Endothelial cell of umbilical vein (primary cell): ENCODE results near the gene FAM53B. TPM values are rescaled to one million over a fixed set of nuclear protein-coding genes. Genes with fewer than 3 reads are reported as not detected.

ENCODE experiments used
- BruUV-seq: library from RNA; stranded (reverse); fragments of 400-500 nt; replicated peaks from 2 replicates; lab custom pipeline; 2021; lab: Mats Ljungman, UMichigan
- CTCF ChIA-PET: fragments of 300-600, 350-600 bp; sonication (Branson Sonifier 250); formaldehyde crosslinking; loops from one replicate; lab custom pipeline; 2021; ENCODE audit warnings: antibody characterized with exemption, inconsistent platforms; lab: Charles Lee
- POLR2A ChIA-PET: fragments of 300-600, 350-600 bp; sonication (Branson Sonifier 250); formaldehyde crosslinking; loops from one replicate; lab custom pipeline; 2021; ENCODE audit warnings: antibody characterized with exemption, inconsistent platforms; lab: Charles Lee
- DNase-seq: peaks from one replicate; pipeline ENCODE4 v3.0.0-alpha.2; 2011; ENCODE audit warnings: low read depth, low spot score
- FAIRE-seq: peaks from 2 replicates; lab custom pipeline; 2011; peaks lifted over from hg19 to GRCh38; lab: Jason Lieb, UNC
- H2AFZ ChIP-seq: 2 replicates; pipeline ENCODE4 v1.6.0; 2012; ENCODE audit warnings: low read depth, low read length, control low read depth, inconsistent platforms
- H3K27ac ChIP-seq: 2 replicates; pipeline ENCODE4 v1.5.1; 2011; ENCODE audit warnings: low read depth, mild to moderate bottlenecking, control low read depth, low read length, moderate library complexity; ENCODE audit not compliant: insufficient read depth
- H3K27me3 ChIP-seq, 2 experiments: 2 replicates each; pipeline versions ENCODE4 v1.6.0 to v1.6.1; 2011; ENCODE audit warnings: low read length in 2 of 2, mixed read lengths in 1 of 2; ENCODE audit not compliant: control insufficient read depth in 2 of 2, insufficient read depth in 2 of 2
- H3K36me3 ChIP-seq, 2 experiments: 2 replicates in 1 of 2; 3 replicates in 1 of 2; pipeline ENCODE4 v1.5.1; 2011; ENCODE audit warnings: low read length in 2 of 2, mild to moderate bottlenecking in 1 of 2, moderate library complexity in 1 of 2; ENCODE audit not compliant: control insufficient read depth in 2 of 2, insufficient read depth in 2 of 2; ENCODE audit errors: extremely low read depth in 1 of 2
- H3K4me1 ChIP-seq: 3 replicates; pipeline ENCODE4 v1.5.1; 2011; ENCODE audit warnings: mild to moderate bottlenecking, low read length; ENCODE audit not compliant: control insufficient read depth, insufficient read depth; ENCODE audit errors: extremely low read depth
- H3K4me2 ChIP-seq: 2 replicates; pipeline ENCODE4 v1.6.1; 2011; ENCODE audit warnings: low read length, control low read depth, mixed read lengths; ENCODE audit not compliant: insufficient read depth
- H3K4me3 ChIP-seq, 3 experiments: fragments of 200-600 bp in 1 of 3; sonication (generic), shearing (Covaris generic) in 1 of 3; replicated peaks in 1 of 3; 2 replicates each; pipeline ENCODE4 v1.5.1; 2011 to 2016; ENCODE audit warnings: control low read depth in 3 of 3, low read length in 3 of 3, mild to moderate bottlenecking in 2 of 3, inconsistent platforms in 1 of 3, low read depth in 1 of 3, moderate library complexity in 1 of 3; ENCODE audit not compliant: insufficient read depth in 1 of 3
- H3K79me2 ChIP-seq: 2 replicates; pipeline ENCODE4 v1.6.0; 2012; ENCODE audit warnings: low read length, inconsistent platforms; ENCODE audit not compliant: control insufficient read depth, insufficient read depth
- H3K9ac ChIP-seq: replicated peaks from 2 replicates; pipeline ENCODE3; 2011; ENCODE audit warnings: low read length, control low read depth; ENCODE audit not compliant: insufficient read depth; ENCODE audit errors: extremely low read depth
- H3K9me1 ChIP-seq: replicated peaks from 3 replicates; pipeline ENCODE4 v1.6.0; 2011; ENCODE audit warnings: mild to moderate bottlenecking, low read length; ENCODE audit not compliant: control insufficient read depth, insufficient read depth; ENCODE audit errors: extremely low read depth
- H3K9me3 ChIP-seq: replicated peaks from 2 replicates; pipeline ENCODE4 v1.5.1; 2012; ENCODE audit warnings: low read length, inconsistent platforms; ENCODE audit not compliant: control insufficient read depth, insufficient read depth
- H4K20me1 ChIP-seq: replicated peaks from 2 replicates; pipeline ENCODE3; 2011; ENCODE audit warnings: mild to moderate bottlenecking, low read length; ENCODE audit not compliant: control insufficient read depth, insufficient read depth; ENCODE audit errors: extremely low read depth
- CTCF ChIP-seq, 2 donors: IDR thresholded peaks; 1 replicate in 1 of 2; 2 replicates in 1 of 2; pipeline ENCODE4 v1.5.1; 2011; ENCODE audit warnings: low read length in 2 of 2, mild to moderate bottlenecking in 2 of 2, moderate library complexity in 2 of 2, control low read depth in 1 of 2, inconsistent platforms in 1 of 2, low read depth in 1 of 2; ENCODE audit not compliant: insufficient read depth in 1 of 2; ENCODE audit errors: extremely low read depth in 1 of 2
- EZH2 ChIP-seq: IDR thresholded peaks from 2 replicates; pipeline ENCODE4 v1.6.1; 2012; ENCODE audit warnings: borderline replicate concordance, low read depth, mild to moderate bottlenecking, moderate library complexity, low read length, inconsistent platforms; ENCODE audit not compliant: severe bottlenecking
- FOS ChIP-seq: IDR thresholded peaks from 2 replicates; pipeline ENCODE4 v1.6.1; 2011; ENCODE audit warnings: mild to moderate bottlenecking, low read length, moderate library complexity, borderline replicate concordance; ENCODE audit not compliant: insufficient read depth
- GATA2 ChIP-seq: IDR thresholded peaks from 2 replicates; pipeline ENCODE4 v1.7.0; 2011; ENCODE audit warnings: low read depth, mild to moderate bottlenecking, moderate library complexity, mixed read lengths, low read length; ENCODE audit not compliant: insufficient read length, insufficient read depth
- JUN ChIP-seq: IDR thresholded peaks from 2 replicates; pipeline ENCODE4 v1.6.1; 2011; ENCODE audit warnings: borderline replicate concordance, low read depth; ENCODE audit not compliant: insufficient read length, insufficient read depth
- MAX ChIP-seq: IDR thresholded peaks from 2 replicates; pipeline ENCODE4 v1.6.1; 2011; ENCODE audit not compliant: insufficient read depth, insufficient read length
- MYC ChIP-seq: IDR thresholded peaks from one replicate; pipeline ENCODE4 v1.6.1; 2011; ENCODE audit warnings: mild to moderate bottlenecking, low read depth, low read length
- POLR2A ChIP-seq: IDR thresholded peaks from 2 replicates; pipeline ENCODE4 v1.6.1; 2012; ENCODE audit warnings: low read depth, mild to moderate bottlenecking, control low read depth, low read length
- POLR2AphosphoS5 ChIP-seq: IDR thresholded peaks from 2 replicates; pipeline ENCODE4 v1.6.1; 2012; ENCODE audit warnings: low read depth, mild to moderate bottlenecking, control low read depth, low read length, moderate library complexity; ENCODE audit not compliant: insufficient read depth
- dilution Hi-C: fragments of 300-500 bp; cut with MboI; formaldehyde crosslinking; loops from one replicate; pipeline ENCODE4 v1.15.0; 2019; ENCODE audit warnings: low sequenced_read_pairs; ENCODE audit not compliant: extremely low pct_ligation_motif_present
- intact Hi-C: fragments of 100-400 bp; cut with micrococcal nuclease; formaldehyde crosslinking; loops from one replicate; pipeline ENCODE4 v1.10.0; 2022
- polyA plus RNA-seq, 4 experiments: library from polyadenylated mRNA; depleted of rRNA in 3 of 4; stranded (reverse) in 3 of 4; unstranded in 1 of 4; fragments of >200 nt; gene quantifications; 2 replicates each; pipeline versions ENCODE4 v1.2.1 to v1.2.3, GENCODE V29; 2011 to 2012; ENCODE audit warnings: missing spikeins in 1 of 4
- total RNA-seq: library from RNA; stranded (reverse); gene quantifications from 2 replicates; pipeline ENCODE4 v1.2.3, GENCODE V29; 2021

The FAM53B gene
- total and polyA plus RNA-seq, 2 donors (not counting 3 experiments of a cell fraction or from before 2014, with no cell fraction given), result 8.5 to 21.1 TPM

GRCh38 chr10:124665558-124665957, 78.6 kb downstream of the FAM53B start:
- Histone ChIP-seq H3K4me3 (no peak overlapping the region), H3K9me1 (no peaks in the 10 kb centered on the region), H2AFZ (no peak overlapping the region), H3K9ac (no peak overlapping the region), H3K79me2 (no peaks in the 10 kb centered on the region), H3K27ac (no peak overlapping the region), H3K9me3 (no peaks in the 10 kb centered on the region), H4K20me1 (no peaks in the 10 kb centered on the region), H3K4me1 (peaks cover 7% of the 10 kb centered on the region), H3K36me3 (peaks cover 0 to 9% of the 10 kb centered on the region in 2 experiments), H3K4me2 (no peak overlapping the region), H3K27me3 (no peaks in the 10 kb centered on the region)
- TF ChIP-seq POLR2AphosphoS5, result no peak
- no peak for TF ChIP-seq POLR2A
- no peak for TF ChIP-seq GATA2
- no peak for TF ChIP-seq FOS
- TF ChIP-seq CTCF (IDR thresholded peaks at IDR 0.05; ENCODE audit: extremely low read depth in 1 of 2, insufficient read depth in 1 of 2, low read depth in 1 of 2, low read length in 2 of 2), result no peak
- no peak for TF ChIP-seq EZH2
- no peak for TF ChIP-seq MAX
- TF ChIP-seq MYC, result no peak
- no peak for TF ChIP-seq JUN
- DNase-seq, result no peak
- BruUV-seq, result no TSS peak
- dilution Hi-C loops, result no loop called here
- no peak for FAIRE-seq
- intact Hi-C loops, result no loop called here
- POLR2A ChIA-PET, result no interaction called here
- CTCF ChIA-PET, result interaction anchor here (1.1 kb wide), 1 partner anchor 11 kb away, joined by 3 read pairs; no protein-coding TSS in a partner anchor
